AG08396 (cell line): Measurements from ENCODE around the gene WASHC3.
"Not testable (repeated sequence)": the region's sequence is repeated elsewhere in the genome, so short reads cannot be mapped to it uniquely, and the experiment has no call there.

ENCODE experiments used
- DNase-seq: peaks from one replicate; pipeline ENCODE4 v3.0.0; 2012; ENCODE audit warnings: low spot score, mixed read lengths

WASHC3 gene, protein sequence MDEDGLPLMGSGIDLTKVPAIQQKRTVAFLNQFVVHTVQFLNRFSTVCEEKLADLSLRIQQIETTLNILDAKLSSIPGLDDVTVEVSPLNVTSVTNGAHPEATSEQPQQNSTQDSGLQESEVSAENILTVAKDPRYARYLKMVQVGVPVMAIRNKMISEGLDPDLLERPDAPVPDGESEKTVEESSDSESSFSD

GRCh38 chr12:102061560-102062418 lies at the start of gene WASHC3:
TSS of gene WASHC3 (minus strand) at chr12:102061991. CDS start at chr12:102061962, 29 bp downstream.
- peak; percentile 90 for DNase-seq

GRCh38 chr12:102110782-102111181 lies 49.0 kb upstream of the WASHC3 start:
- DNase-seq: no peak

DNA sequence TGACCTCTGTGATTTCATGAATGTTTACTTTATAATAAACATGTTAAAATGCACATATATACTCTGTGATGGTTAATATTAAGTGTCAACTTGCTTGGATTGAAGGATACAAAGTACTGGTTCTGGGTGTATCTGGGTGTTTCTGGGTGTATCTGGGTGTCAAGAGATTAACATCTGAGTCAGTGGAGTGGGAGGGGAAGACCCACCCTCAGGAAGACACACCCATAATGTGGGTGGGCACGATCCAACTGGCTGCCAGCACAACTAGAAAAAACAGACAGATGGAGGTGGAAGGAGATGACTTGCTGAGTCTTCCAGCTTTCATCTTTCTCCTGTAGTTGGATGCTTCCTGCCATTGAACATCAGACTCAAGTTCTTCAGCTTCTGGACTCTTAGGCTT lies 46.2 kb upstream of the WASHC3 start:
- DNase-seq: no peak

DNA sequence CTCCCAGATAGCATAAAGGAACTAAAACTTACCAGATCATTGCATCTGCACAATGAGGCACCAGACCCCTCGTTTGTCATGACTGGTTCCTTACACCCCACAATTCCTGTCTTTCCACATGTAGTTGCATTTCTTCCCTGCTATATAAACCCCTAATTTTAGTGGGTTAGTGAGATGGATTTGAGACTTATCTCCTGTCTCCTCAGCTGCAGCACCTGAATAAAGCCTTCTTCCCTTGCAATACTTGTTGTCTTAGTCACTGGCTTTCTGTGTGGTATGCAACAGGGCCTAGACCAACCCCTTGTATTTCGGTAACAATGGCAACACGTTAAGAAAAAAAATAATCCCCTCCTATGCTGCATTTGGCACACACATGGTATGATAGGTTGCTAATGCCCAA lies 45.1 kb upstream of the WASHC3 start:
- no peak for DNase-seq

GRCh38 chr12:102096855-102097254 lies 35.1 kb upstream of the WASHC3 start:
- DNase-seq: no peak

- DNase-seq: peak; percentile 13
Observed at GRCh38 chr12:102095677-102096263, 34.0 kb upstream of the WASHC3 start.

- peak; percentile 47 for DNase-seq
Observed at GRCh38 chr12:102093319-102093718, 31.5 kb upstream of the WASHC3 start.

GRCh38 chr12:102089228-102089835 lies 27.5 kb upstream of the WASHC3 start:
- not testable (repeated sequence) for DNase-seq

GRCh38 chr12:102080842-102081241 lies 19.1 kb upstream of the WASHC3 start:
- no peak for DNase-seq

GRCh38 chr12:102072092-102072491 lies 10.3 kb upstream of the WASHC3 start:
- DNase-seq: not testable (repeated sequence)

DNA sequence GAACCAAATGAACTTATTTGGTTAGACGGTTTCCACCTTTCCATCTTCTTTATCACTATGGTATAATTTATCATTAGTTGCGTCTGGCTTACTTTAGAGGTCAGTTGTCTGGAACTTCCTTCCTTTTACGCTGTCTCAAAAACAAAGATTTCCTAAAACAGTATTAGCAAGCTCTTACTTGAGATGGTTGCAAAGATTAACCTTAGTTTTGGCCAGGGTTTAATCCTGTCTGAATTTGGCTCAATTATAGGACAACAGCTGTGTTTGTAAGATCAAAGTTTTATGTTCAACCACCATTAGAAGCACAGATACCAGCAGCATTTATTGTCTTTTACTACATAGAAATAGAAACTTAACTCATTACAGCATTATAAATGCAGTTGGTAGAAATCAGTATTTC lies 7.9 kb upstream of the WASHC3 start:
- DNase-seq: no peak

GRCh38 chr12:102067574-102068258 lies 5.9 kb upstream of the WASHC3 start:
- no peak for DNase-seq

DNA sequence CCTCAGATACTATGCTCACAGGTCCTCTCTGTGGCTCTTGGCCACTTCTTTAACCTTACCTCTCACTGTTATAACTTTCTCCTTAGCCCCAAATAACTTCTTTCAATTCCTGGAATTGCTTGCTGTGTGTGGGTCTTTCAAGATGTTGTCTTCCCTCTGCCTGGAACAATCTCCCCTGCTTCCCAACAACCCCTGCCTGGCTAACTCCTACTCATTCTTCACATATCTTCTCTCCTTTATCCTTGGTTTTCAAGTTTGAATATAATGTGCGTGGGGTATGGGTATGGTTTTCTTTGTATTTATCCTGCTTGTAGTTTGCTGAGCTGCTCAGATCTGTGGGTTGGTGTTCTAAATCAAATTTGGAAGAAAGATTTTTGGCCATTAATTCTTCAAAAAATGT lies 2.7 kb upstream of the WASHC3 start:
- DNase-seq: no peak

DNA sequence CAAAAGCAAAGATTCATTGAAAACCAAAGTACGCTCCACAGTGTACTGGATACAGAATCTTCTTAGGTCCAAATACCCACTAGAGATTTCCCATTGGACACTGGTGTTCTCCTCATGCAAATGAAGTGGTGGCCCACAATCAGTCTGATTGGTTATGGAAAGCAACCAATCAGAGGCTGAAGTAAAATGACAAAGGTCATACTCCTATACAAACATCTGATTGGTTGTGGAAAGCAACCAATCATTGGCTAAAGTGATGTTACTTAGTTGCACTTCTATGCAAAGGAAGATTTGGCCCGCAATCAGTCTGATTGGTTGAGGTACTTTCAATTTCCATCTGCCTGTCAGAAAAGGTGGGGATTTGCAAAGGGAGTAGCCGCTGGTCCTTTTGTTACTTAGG lies 1.3 kb upstream of the WASHC3 start:
- no peak for DNase-seq

DNA sequence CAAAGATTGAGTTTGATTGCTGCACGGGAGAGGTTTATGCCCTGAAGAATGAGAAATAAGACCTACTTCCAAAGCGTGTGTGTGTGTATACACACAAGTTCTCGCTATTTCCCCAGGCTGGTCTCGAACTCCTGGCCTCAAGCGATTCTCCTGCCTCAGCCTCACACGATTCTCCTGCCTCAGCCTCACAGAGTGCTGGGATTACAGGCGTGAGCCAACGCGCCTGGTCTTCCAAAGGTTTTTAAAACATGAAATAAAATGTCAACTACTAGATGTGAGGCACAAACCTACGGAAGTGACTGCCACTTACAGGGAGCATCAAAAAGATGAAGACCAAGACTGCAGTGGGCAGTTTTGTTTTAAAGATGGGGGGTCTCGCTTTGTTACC lies 622 bp upstream of the WASHC3 start:
- DNase-seq: no peak

DNA sequence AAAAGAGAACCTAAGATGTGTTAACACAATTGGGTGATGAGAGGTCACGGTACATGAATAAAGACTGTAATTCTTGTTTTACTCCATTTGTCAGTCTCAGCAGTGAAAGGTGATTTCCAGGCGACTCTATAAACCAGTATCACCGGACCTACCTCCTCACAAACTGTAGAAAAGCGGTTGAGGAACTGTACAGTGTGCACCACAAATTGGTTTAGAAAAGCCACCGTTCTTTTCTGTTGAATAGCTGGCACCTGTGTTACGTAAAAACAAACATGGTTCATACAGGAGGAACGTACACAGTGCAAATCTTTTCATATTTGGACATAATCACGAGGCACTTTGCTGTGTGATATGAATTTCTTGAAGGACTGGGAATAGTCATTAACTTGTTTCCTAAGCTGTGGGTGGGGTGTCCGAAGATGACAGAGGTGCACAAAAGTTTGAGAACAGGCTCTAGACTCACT lies 663 bp downstream of the WASHC3 start:
- no peak for DNase-seq

DNA sequence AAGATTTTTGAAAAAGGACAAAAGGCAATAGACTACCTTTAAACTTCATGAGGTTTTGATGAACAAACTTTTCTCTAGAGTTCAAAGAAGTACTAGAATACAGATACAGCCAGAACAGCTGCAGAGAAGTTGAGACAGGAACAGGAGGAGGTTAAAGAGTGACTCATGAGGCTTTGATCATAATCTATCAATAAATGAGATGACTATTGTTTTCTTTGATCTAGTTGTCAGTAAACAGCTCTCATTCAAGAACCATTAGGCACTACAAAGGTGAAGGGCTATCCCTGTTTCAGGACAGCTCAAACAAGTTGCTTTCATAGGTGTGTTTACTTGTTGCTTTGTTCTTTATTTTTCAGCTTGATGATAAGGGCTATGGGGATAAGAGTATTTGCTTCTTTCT lies 2.4 kb downstream of the WASHC3 start:
- no peak for DNase-seq

- no peak for DNase-seq
Observed at GRCh38 chr12:102054345-102054744, 7.4 kb downstream of the WASHC3 start.

- no peak for DNase-seq
Observed at GRCh38 chr12:102053062-102053349, 8.8 kb downstream of the WASHC3 start.

- no peak for DNase-seq
Observed at GRCh38 chr12:102052192-102053061, 9.4 kb downstream of the WASHC3 start.

GRCh38 chr12:102051431-102051965 lies 10.3 kb downstream of the WASHC3 start:
- no peak for DNase-seq
